ENCODE data around the gene LTBP2. TPM values are rescaled to one million over a fixed set of nuclear protein-coding genes. Genes with fewer than 3 reads are reported as not detected.
"Not testable (repeated sequence)": the region's sequence is repeated elsewhere in the genome, so short reads cannot be mapped to it uniquely, and the experiment has no call there.

LTBP2 gene
- total RNA-seq, 1 donor from 2014 or later = 6.6 TPM

DNA sequence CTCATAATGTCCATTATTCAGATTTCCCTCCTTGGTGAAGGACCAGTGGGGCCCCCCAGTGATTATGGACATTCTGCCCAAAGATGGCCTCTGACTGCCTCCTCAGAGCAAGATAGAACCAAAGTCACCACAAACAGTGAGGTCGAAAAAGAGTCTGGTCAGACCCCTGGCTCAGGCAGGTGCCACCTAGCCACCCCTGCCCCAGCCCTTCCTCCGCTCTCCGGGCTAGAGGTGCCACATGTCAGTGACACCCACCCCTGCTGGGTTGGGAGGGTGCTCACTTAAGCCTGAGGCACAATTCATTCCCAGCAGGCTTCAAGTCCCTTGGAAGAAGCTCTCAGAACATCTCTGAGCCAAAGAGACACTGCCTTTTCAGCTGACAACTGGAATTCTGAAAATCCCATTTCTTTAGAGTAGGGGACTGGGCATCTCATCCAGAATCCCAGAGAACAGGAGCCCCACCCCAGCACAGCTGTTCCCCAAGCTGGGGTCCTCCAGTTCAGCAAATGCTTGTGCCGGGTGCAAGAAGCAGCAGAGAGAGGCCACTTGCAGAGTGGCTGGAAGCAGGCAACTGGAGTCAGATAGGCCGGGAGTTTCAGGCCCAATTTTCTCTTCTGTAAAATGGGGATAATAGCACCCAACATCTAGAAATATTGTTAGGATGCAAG lies 68.1 kb downstream of the LTBP2 start:
- TF ChIP-seq CTCF (IDR thresholded peaks at IDR 0.05; ENCODE audit: insufficient read depth, low read length, severe bottlenecking) = no peak
- no peak overlapping the region for H3K4me3 ChIP-seq (ENCODE audit: low read depth, low read length)
- no peak for FAIRE-seq
- H3K36me3 ChIP-seq (ENCODE audit: control insufficient read depth, insufficient read depth, low read length) = no peaks in the 10 kb centered on the region
- no peaks in the 10 kb centered on the region for H3K27me3 ChIP-seq (ENCODE audit: control insufficient read depth, insufficient read depth, low read length)
- no peak for DNase-seq (ENCODE audit: low read depth)

- no peak for TF ChIP-seq CTCF (IDR thresholded peaks at IDR 0.05; ENCODE audit: insufficient read depth, low read length, severe bottlenecking)
- Histone ChIP-seq H3K27me3 (ENCODE audit: control insufficient read depth, insufficient read depth, low read length) (no peaks in the 10 kb centered on the region), H3K36me3 (ENCODE audit: control insufficient read depth, insufficient read depth, low read length) (no peaks in the 10 kb centered on the region), H3K4me3 (ENCODE audit: low read depth, low read length) (no peak overlapping the region)
- FAIRE-seq (no peak), DNase-seq (ENCODE audit: low read depth) (no peak)
Measured at GRCh38 chr14:74542056-74542685, 69.9 kb downstream of the LTBP2 start.

DNA sequence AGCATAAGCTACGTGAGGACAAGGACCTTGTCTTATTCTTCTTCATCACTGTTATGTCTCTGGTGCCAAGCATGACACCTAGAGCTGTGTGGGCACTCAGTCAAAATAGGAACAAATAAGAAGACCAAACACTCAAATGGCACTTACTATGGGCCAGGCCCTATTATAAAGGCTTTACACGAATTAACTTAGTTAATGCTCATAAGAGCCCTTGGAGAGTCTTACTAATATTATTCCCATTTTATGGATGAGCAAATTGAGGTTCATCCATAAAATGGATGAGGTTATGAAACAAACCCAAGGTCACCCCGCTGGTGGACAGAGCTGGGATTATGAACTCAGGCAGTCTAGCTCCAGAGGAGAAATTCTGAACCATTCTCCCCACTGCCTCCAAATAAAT lies 70.8 kb downstream of the LTBP2 start:
- no peak overlapping the region for H3K4me3 ChIP-seq (ENCODE audit: low read depth, low read length)
- FAIRE-seq = no peak
- DNase-seq (ENCODE audit: low read depth) = no peak
- H3K27me3 ChIP-seq (ENCODE audit: control insufficient read depth, insufficient read depth, low read length) = no peaks in the 10 kb centered on the region
- TF ChIP-seq CTCF (IDR thresholded peaks at IDR 0.05; ENCODE audit: insufficient read depth, low read length, severe bottlenecking) = no peak
- no peaks in the 10 kb centered on the region for H3K36me3 ChIP-seq (ENCODE audit: control insufficient read depth, insufficient read depth, low read length)

- FAIRE-seq (no peak), DNase-seq (ENCODE audit: low read depth) (no peak)
- Histone ChIP-seq H3K36me3 (ENCODE audit: control insufficient read depth, insufficient read depth, low read length) (no peaks in the 10 kb centered on the region), H3K4me3 (ENCODE audit: low read depth, low read length) (no peak overlapping the region), H3K27me3 (ENCODE audit: control insufficient read depth, insufficient read depth, low read length) (no peaks in the 10 kb centered on the region)
- TF ChIP-seq CTCF (IDR thresholded peaks at IDR 0.05; ENCODE audit: insufficient read depth, low read length, severe bottlenecking) = no peak
Measured at GRCh38 chr14:74539503-74539902, 72.5 kb downstream of the LTBP2 start.

DNA sequence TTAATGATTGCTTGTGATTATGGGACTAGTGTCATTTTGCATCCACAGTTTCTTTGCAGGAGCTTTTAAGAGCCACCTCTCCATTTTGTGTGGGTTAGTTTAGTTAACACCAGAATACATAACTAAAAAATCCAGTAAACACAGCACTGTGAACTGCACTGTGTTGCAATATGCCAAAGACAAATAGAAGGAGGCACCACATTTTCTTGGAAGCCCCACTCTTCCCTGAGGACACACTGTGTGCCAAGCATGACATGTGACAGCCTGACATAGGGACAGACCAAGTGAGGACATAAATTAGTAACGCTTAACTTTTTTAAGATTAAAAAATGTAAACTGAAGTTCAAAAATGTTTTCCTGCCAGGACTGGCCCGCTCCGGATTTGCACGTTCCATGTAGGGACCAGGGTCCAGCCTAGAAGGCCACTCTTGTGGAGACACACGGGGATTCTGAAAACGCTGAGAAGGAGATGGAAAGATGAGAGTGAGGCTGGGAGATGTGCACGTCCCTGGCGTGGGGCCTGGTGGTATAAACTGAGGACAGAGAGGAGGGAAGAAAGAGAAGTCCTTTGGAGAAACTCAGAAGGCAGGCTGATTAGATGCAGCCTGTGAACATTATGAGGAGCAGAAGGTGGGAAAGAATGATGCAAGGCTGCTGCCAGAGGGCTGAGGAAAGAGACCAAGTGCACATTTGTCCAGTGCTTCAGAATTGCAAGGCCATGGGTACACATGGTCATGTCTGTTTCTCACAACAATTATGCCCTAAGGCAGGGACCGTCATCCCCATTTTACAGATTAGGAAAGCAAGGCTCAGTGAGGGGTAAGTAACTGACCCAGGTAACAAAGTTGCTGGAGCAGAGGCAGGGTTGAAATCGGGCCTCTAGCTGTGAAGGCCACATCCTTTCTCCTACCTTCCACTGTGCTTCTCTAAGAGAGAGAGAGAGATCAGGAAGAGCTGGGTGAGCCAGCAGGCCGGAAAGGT lies 73.3 kb downstream of the LTBP2 start:
- DNase-seq (ENCODE audit: low read depth) (no peak), FAIRE-seq (peak; percentile 83)
- TF ChIP-seq CTCF (IDR thresholded peaks at IDR 0.05; ENCODE audit: insufficient read depth, low read length, severe bottlenecking) = no peak
- H3K27me3 ChIP-seq (ENCODE audit: control insufficient read depth, insufficient read depth, low read length) = no peaks in the 10 kb centered on the region
- H3K4me3 ChIP-seq (ENCODE audit: low read depth, low read length) = no peak overlapping the region
- H3K36me3 ChIP-seq (ENCODE audit: control insufficient read depth, insufficient read depth, low read length) = no peaks in the 10 kb centered on the region

GRCh38 chr14:74536336-74536735 lies 75.7 kb downstream of the LTBP2 start:
- FAIRE-seq; H3K4me3 ChIP-seq (ENCODE audit: low read depth, low read length); H3K27me3 ChIP-seq (ENCODE audit: control insufficient read depth, insufficient read depth, low read length); H3K36me3 ChIP-seq (ENCODE audit: control insufficient read depth, insufficient read depth, low read length); DNase-seq (ENCODE audit: low read depth): not testable (repeated sequence)

Data from bronchial epithelial cell (primary cell).